Gastroesophageal sphincter (tissue), 3 donors: Measurements from ENCODE around the gene UAP1L1.

Experiments used
- EP300 ChIP-seq: sonication (generic); formaldehyde crosslinking; IDR thresholded peaks from one replicate; pipeline ENCODE4 v1.6.1; 2017; ENCODE audit warnings: antibody characterized with exemption, mild to moderate bottlenecking
- POLR2A ChIP-seq, 2 donors: fragments of 450-650 bp; IDR thresholded peaks; one replicate each; pipeline ENCODE4 v1.6.1; 2017; ENCODE audit warnings: antibody characterized with exemption in 2 of 2, mild to moderate bottlenecking in 2 of 2, moderate library complexity in 1 of 2
- POLR2AphosphoS5 ChIP-seq: sonication (generic); formaldehyde crosslinking; IDR thresholded peaks from one replicate; pipeline ENCODE4 v1.6.1; 2017; ENCODE audit warnings: antibody characterized with exemption
- TF ChIP-seq, protein P1 (sequence below), 4 experiments: fragments of 200-600 bp in 2 of 4; fragments of 450-650 bp in 2 of 4; sonication (generic) in 1 of 4; IDR thresholded peaks; one replicate each; pipeline ENCODE4 v1.5.1; 2017 to 2019; ENCODE audit warnings: antibody characterized with exemption in 4 of 4, mild to moderate bottlenecking in 2 of 4, moderate library complexity in 2 of 4

DNA sequence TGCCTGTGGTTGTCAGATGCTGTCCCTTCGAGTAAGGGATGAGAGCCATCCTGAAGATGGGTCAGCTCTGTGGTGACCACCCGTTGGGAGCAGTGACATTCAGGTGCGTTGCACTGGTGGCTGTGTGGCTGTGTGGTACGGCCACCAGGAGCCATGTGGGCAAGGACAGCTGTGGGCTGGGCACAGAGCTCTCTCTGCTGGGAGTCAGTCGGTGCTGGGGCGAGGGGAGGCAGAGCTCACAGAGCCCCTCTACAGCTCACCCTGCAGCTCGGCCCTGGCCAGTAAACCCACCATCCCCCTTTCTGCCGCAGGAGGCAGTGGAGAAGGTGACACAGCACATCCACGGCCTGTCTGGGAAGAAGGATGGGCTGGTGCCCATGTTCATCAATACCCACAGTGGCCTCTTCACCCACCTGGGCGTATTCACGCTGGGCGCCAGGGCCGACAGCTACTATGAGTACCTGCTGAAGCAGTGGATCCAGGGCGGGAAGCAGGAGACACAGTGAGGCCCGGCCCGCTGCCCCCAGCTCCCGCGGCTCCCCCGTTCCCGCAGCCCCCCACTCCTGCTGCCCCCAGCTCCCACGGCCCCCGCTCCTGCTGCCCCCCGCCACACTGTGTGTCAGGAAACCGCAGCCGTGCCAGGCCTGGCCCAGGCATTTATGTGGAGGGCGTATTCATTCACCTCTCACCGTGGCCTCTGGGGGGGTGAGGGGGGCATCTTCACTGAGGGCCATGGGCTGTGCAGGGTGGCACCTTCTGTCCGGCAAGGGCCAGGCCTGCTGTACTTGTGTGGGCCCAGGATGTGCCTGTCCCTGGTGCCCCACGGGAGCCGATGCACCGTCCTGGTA lies 28.7 kb downstream of the UAP1L1 start:
- TF ChIP-seq POLR2AphosphoS5 (no peak), POLR2A (IDR thresholded peaks at IDR 0.05) (no peak), EP300 (no peak)
- TF ChIP-seq, protein P1, sequence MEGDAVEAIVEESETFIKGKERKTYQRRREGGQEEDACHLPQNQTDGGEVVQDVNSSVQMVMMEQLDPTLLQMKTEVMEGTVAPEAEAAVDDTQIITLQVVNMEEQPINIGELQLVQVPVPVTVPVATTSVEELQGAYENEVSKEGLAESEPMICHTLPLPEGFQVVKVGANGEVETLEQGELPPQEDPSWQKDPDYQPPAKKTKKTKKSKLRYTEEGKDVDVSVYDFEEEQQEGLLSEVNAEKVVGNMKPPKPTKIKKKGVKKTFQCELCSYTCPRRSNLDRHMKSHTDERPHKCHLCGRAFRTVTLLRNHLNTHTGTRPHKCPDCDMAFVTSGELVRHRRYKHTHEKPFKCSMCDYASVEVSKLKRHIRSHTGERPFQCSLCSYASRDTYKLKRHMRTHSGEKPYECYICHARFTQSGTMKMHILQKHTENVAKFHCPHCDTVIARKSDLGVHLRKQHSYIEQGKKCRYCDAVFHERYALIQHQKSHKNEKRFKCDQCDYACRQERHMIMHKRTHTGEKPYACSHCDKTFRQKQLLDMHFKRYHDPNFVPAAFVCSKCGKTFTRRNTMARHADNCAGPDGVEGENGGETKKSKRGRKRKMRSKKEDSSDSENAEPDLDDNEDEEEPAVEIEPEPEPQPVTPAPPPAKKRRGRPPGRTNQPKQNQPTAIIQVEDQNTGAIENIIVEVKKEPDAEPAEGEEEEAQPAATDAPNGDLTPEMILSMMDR (IDR thresholded peaks at IDR 0.05): no peak
